HG03135 (cell line): Measurements from ENCODE around the gene HLA-DPA1.

Experiments
- ATAC-seq: cut with Tn5 transposase; IDR thresholded peaks from one replicate; pipeline ENCODE4 v1.9.1; 2021; ENCODE audit warnings: mild to moderate bottlenecking, moderate library complexity; ENCODE audit not compliant: unreplicated experiment

HLA-DPA1 gene

DNA sequence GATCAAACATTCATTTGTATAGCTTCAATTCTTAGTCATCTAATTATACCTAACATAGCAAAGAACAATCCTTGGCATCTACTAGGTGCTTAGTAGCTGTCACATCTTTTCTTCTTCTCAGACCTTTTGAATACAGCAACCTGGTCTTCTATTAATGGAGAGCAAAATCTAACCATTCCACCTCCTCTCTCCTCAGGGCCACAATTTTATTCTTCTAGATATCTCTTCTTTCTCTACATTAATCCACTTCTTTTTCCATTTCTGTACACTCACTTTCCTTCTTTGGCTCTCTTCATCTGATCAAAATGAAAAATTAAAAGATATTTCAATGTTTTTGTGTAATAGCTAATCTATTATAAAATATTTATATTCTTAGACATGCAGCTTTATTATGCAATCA is 55.0 kb downstream of the HLA-DPA1 start:
- ATAC-seq, result no peak

DNA sequence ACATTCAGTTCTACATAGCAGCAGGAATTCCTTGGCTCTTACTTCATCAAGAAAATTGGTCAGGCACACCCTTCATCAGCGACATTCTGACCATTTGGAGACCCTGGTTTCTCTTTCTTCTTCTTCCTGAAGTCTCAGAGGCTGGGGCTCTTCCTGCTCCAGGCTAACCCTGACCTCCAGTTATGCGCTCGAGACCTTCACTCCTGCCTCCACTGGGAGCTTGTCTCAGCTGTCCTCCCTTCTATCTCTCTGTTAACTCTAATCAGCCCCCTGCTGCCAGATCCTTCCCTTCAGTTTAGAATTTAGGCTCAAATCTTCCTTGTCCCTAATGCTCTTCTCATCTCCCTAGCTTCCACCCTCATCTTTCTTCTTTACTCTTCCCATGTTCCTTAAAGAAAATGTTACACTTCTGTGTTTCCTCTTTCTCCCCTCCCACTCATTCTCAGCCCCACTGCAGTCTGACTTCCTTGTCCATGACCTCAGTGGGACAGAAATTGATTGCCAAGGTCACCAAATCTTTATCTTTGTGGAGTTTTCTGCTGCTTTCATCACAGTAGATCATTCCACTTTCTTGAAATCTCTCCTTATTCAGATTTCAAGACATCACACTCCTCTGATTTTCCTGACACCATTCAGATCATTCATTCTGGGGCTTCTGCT is 55.6 kb downstream of the HLA-DPA1 start:
- ATAC-seq, result no peak

DNA sequence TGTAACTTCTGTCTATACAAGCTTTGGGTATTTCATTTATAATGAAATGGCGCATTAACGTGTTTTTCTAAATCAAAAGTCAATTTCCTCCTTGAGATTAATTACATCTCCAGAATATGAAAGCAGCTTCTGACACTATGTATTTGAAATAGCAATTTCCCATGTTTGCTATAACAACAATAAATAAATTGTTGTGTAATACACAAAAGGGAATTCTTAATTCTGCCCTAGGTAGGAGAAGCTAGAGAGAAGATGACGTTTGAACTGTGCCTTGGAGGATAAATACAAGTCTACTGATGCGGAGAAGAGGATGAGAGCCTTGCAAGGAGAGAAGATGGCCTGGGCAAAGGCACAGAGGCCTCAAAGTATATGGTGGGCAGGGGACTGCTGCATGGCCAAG is 56.4 kb downstream of the HLA-DPA1 start:
- no peak for ATAC-seq

DNA sequence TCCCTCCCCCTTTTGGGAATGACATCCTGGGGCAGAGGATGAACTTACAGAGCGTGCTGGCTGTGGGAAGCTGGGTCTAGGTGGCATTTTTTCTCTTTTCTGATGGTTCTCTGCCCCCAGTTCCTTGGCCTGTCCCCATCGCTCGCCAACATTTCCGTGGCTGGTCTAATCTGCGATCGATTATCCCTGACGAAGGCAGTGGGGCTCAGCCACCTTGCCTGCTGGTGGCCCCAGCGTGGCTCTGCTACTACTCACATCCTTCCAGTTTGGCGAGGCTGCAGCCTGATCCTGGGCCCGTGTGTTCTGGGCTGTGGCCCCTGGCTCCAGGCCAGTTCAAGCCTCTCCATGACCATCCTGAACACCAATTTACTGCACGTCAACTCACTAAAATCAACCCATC is 57.7 kb downstream of the HLA-DPA1 start:
- no peak for ATAC-seq

DNA sequence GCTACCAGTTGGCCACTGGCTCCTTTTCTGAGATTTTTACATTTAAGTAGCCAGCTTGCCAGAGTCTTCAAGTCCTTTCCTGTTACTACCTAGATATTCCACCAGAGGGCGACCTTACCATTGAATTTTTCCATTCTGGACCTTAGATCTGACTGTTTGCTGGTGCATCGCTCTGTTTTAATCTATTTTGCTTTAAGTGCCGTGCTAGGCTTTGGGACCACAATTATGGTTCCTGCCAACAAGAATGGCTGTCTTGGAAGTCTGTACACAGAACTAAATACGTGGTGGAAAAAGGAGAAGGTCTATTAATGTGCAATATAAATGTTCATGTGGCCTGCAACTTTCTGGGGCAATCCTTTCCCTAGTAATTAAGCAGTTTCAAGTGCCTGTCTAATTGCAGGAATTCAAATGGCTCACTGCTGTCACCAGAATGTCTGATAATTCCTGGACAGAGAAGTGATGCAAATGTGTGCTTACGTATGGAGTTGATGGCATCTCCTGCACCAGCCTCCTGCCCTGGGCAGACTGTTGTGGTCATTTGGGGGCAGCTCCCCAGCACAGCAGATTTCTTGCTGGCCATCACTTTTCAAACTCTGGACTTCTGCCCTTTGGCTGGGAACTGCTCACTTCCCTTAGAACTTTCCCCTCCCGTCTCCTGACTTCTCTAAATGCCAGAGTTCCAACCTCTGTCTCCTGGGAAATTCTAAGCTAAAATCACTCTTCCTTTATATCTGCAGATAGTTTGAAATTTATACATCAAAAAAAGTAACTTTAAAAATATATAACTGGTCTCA is 58.4 kb downstream of the HLA-DPA1 start:
- no peak for ATAC-seq
